ENCODE results near the gene PIK3C2G. TPM values are rescaled to one million over a fixed set of nuclear protein-coding genes. Genes with fewer than 3 reads are reported as not detected.

PIK3C2G gene
- total and polyA plus RNA-seq, 2 of the 4 experiments (the other 2 are of a cell fraction), result not detected

DNA sequence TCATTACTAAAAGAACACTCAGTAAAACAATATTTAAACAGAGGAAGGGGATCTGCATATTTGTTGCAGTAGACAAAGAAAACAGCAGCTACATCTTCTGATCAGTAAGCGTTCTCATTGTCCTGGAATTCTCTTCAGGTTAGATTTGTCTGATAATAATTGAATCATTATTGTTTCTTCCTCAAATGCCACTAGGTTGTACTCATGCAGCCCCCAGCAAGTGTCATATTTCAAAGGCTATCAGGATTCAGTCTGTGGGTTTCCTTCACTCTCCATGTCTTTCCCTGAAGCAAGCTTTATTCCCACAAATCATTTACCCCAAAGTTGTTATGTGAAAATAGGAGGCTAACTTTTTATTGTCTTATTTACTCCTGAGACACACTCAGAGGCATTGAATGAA lies 14.7 kb downstream of the PIK3C2G start:
- dilution Hi-C loops (cut with HindIII; ENCODE audit: low sequenced_read_pairs, unreplicated experiment), result no loop called here
- Histone ChIP-seq H3K14ac (replicated peaks; ENCODE audit: low read depth, low read length) (no peak overlapping the region), H3K4ac (ENCODE audit: low read depth, low read length) (no peak overlapping the region), H2BK20ac (ENCODE audit: low read depth, low read length) (no peak overlapping the region), H3K23ac (ENCODE audit: low read depth, low read length) (no peak overlapping the region), H2AFZ (replicated peaks; ENCODE audit: low read length, poor library complexity) (no peak overlapping the region), H3K4me1 (ENCODE audit: control insufficient read depth, insufficient read depth, low read length) (peaks cover 3% of the 10 kb centered on the region; the same call in 1 of the 2 replicates), H3K36me3 (ENCODE audit: control insufficient read depth, insufficient read depth, low read length) (no peaks in the 10 kb centered on the region), H2BK5ac (ENCODE audit: low read depth, low read length, poor library complexity, severe bottlenecking) (no peak overlapping the region), H4K20me1 (ENCODE audit: insufficient read depth, low read length) (no peaks in the 10 kb centered on the region), H4K5ac (ENCODE audit: low read depth, low read length) (no peak overlapping the region), H3K4me3 (ENCODE audit: insufficient read depth, low read depth, low read length) (no peak overlapping the region), H2AK5ac (ENCODE audit: low read depth, low read length) (no peak overlapping the region), H2BK120ac (ENCODE audit: low read depth, low read length) (no peak overlapping the region), H3K27ac (ENCODE audit: insufficient read depth, low read length) (no peak overlapping the region), H3K79me1 (ENCODE audit: low read depth in 1 of 2, low read length in 2 of 2) (no peaks in the 10 kb centered on the region), H3K9ac (ENCODE audit: low read depth, low read length) (no peak overlapping the region), H3K4me2 (ENCODE audit: low read depth, low read length) (no peak overlapping the region), H3K9me1 (ENCODE audit: insufficient read depth, low read length) (no peaks in the 10 kb centered on the region), H3K18ac (ENCODE audit: low read depth, low read length) (no peak overlapping the region), H2BK15ac (ENCODE audit: low read depth, low read length) (no peak overlapping the region), H4K8ac (ENCODE audit: low read depth in 2 of 2, low read length in 2 of 2) (no peak overlapping the region), H4K91ac (ENCODE audit: insufficient read depth, low read depth, low read length) (no peak overlapping the region), H3K27me3 (ENCODE audit: control insufficient read depth, insufficient read depth, low read length) (no peaks in the 10 kb centered on the region), H2AK9ac (replicated peaks; ENCODE audit: low read depth, low read length, poor library complexity) (no peak overlapping the region), H3K9me3 (ENCODE audit: control insufficient read depth, insufficient read depth, low read length) (no peaks in the 10 kb centered on the region), H3K56ac (ENCODE audit: extremely low read depth, insufficient read depth, low read length) (no peak overlapping the region)
- ChIA-PET CTCF (interaction anchor here (1.0 to 1.1 kb wide), 2 partner anchors 43 to 44 kb away, joined by 3 read pairs; no protein-coding TSS in a partner anchor), POLR2A (ENCODE audit: unreplicated experiment) (no interaction called here)
- TF ChIP-seq, protein P1, sequence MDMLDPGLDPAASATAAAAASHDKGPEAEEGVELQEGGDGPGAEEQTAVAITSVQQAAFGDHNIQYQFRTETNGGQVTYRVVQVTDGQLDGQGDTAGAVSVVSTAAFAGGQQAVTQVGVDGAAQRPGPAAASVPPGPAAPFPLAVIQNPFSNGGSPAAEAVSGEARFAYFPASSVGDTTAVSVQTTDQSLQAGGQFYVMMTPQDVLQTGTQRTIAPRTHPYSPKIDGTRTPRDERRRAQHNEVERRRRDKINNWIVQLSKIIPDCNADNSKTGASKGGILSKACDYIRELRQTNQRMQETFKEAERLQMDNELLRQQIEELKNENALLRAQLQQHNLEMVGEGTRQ (IDR thresholded peaks at IDR 0.05; ENCODE audit: low read depth, low read length), result no peak
- no peak for TF ChIP-seq NFE2L2 (IDR thresholded peaks at IDR 0.05; ENCODE audit: low read depth, low read length)
- no peak for TF ChIP-seq SMC3 (IDR thresholded peaks at IDR 0.05; ENCODE audit: low read depth, low read length)
- no peak for TF ChIP-seq RFX5 (IDR thresholded peaks at IDR 0.05; ENCODE audit: low read depth, low read length)
- TF ChIP-seq RAD21 (IDR thresholded peaks at IDR 0.05; ENCODE audit: low read length), result no peak
- TF ChIP-seq BHLHE40 (IDR thresholded peaks at IDR 0.05; ENCODE audit: low read depth, low read length), result no peak
- no peak for TF ChIP-seq CHD1 (IDR thresholded peaks at IDR 0.05; ENCODE audit: low read depth, low read length)
- no peak for TF ChIP-seq MAFK (IDR thresholded peaks at IDR 0.05; ENCODE audit: low read depth, low read length)
- TF ChIP-seq POLR2A (IDR thresholded peaks at IDR 0.05; ENCODE audit: low read depth, low read length), result no peak
- no peak for TF ChIP-seq MAZ (IDR thresholded peaks at IDR 0.05; ENCODE audit: borderline replicate concordance, low read depth, low read length)
- no peak for TF ChIP-seq FOS (IDR thresholded peaks at IDR 0.05; ENCODE audit: low read depth, low read length)
- in situ Hi-C loops (cut with MboI; ENCODE audit: low sequenced_read_pairs), result no loop called here
- DNase-seq (peak; percentile 22), ATAC-seq (ENCODE audit: low read depth) (no peak)
- intact Hi-C loops (cut with micrococcal nuclease), result no loop called here
- no CpG with 5 or more reads among the region's 1 CpG for WGBS, 2 experiments (ENCODE audit: extremely low coverage in 2 of 2, insufficient read length in 1 of 2)
- no TSS peak for BruUV-seq (replicated peaks)

Data from IMR-90 (cell line).